Mesendoderm (in vitro differentiated cells): ENCODE data around the gene KLC1.
A peak's percentile ranks its signal among the peaks of the same experiment; 100 is the strongest.

ENCODE experiments used
- DNase-seq: peaks from one replicate; pipeline ENCODE4 v3.0.0; 2013
- H2AK5ac ChIP-seq: 2 replicates; pipeline ENCODE4 v1.6.1; 2013; ENCODE audit warnings: low read length, inconsistent platforms
- H2BK120ac ChIP-seq: 2 replicates; pipeline ENCODE4 v1.6.1; 2013; ENCODE audit warnings: low read depth, mild to moderate bottlenecking, low read length, moderate library complexity, mixed read lengths
- H2BK15ac ChIP-seq: replicated peaks from 2 replicates; pipeline ENCODE4 v1.6.1; 2013; ENCODE audit warnings: low read depth, mild to moderate bottlenecking, moderate library complexity
- H2BK5ac ChIP-seq: 2 replicates; pipeline ENCODE4 v1.6.1; 2013; ENCODE audit warnings: low read length, inconsistent platforms
- H3K18ac ChIP-seq: 2 replicates; pipeline ENCODE4 v1.6.1; 2013; ENCODE audit warnings: mild to moderate bottlenecking, low read length, mixed read lengths
- H3K23ac ChIP-seq: one replicate; pipeline ENCODE4 v1.6.1; 2013; ENCODE audit warnings: low read length
- H3K27ac ChIP-seq: 2 replicates; pipeline ENCODE4 v1.5.1; 2013; ENCODE audit warnings: low read depth, mild to moderate bottlenecking, inconsistent platforms, low read length, moderate library complexity
- H3K27me3 ChIP-seq: 2 replicates; pipeline ENCODE4 v1.6.1; 2013; ENCODE audit warnings: low read length, control low read depth, mild to moderate bottlenecking, inconsistent platforms; ENCODE audit not compliant: insufficient read depth, poor library complexity
- H3K36me3 ChIP-seq: 2 replicates; pipeline ENCODE4 v1.6.1; 2013; ENCODE audit warnings: low read length, inconsistent platforms; ENCODE audit not compliant: control insufficient read depth, insufficient read depth
- H3K4ac ChIP-seq: one replicate; pipeline ENCODE4 v1.6.1; 2013; ENCODE audit warnings: low read depth, mild to moderate bottlenecking, low read length, moderate library complexity
- H3K4me1 ChIP-seq: 2 replicates; pipeline ENCODE4 v1.6.1; 2013; ENCODE audit warnings: low read depth, low read length, inconsistent platforms; ENCODE audit not compliant: control insufficient read depth
- H3K4me2 ChIP-seq: 2 replicates; pipeline ENCODE4 v1.6.1; 2013; ENCODE audit warnings: low read length
- H3K4me3 ChIP-seq: 2 replicates; pipeline ENCODE4 v1.5.1; 2013; ENCODE audit warnings: mild to moderate bottlenecking, low read length
- H3K56ac ChIP-seq: one replicate; pipeline ENCODE4 v1.6.1; 2013; ENCODE audit warnings: low read length
- H3K79me1 ChIP-seq: 2 replicates; pipeline ENCODE4 v1.6.1; 2013; ENCODE audit warnings: low read length, inconsistent platforms
- H3K79me2 ChIP-seq: 2 replicates; pipeline ENCODE4 v1.6.1; 2013; ENCODE audit warnings: mild to moderate bottlenecking, low read length; ENCODE audit not compliant: control insufficient read depth, insufficient read depth
- H3K9ac ChIP-seq: 2 replicates; pipeline ENCODE4 v1.6.1; 2013; ENCODE audit warnings: low read length, inconsistent platforms
- H4K5ac ChIP-seq: one replicate; pipeline ENCODE4 v1.6.1; 2013; ENCODE audit warnings: low read length
- H4K8ac ChIP-seq: one replicate; pipeline ENCODE4 v1.6.1; 2013; ENCODE audit warnings: low read depth, mild to moderate bottlenecking, control low read depth, low read length, moderate library complexity
- WGBS: extraction: QIAGEN DNeasy Blood & Tissue Kit; methylation state at CpG from one replicate; pipeline ENCODE4 v1.1.7; 2013; ENCODE audit warnings: low lambda C conversion rate, missing lambda C conversion rate; ENCODE audit not compliant: insufficient coverage; ENCODE audit errors: extremely low coverage; 5-methylcytosine and 5-hydroxymethylcytosine counted together

The KLC1 gene

GRCh38 chr14:103594265-103594664, 34.7 kb upstream of the KLC1 start:
- no peak overlapping the region for H4K8ac ChIP-seq
- no peak overlapping the region for H2BK120ac ChIP-seq
- DNase-seq: peak; percentile 39
- no peaks in the 10 kb centered on the region for H3K27me3 ChIP-seq
- H3K4me1 ChIP-seq: no peaks in the 10 kb centered on the region
- no peak overlapping the region for H3K56ac ChIP-seq
- H3K23ac ChIP-seq: no peak overlapping the region
- no peak overlapping the region for H2AK5ac ChIP-seq
- H3K4me3 ChIP-seq: no peak overlapping the region
- H3K9ac ChIP-seq: no peak overlapping the region
- no peak overlapping the region for H2BK15ac ChIP-seq
- H3K18ac ChIP-seq: no peak overlapping the region
- H3K79me2 ChIP-seq: no peaks in the 10 kb centered on the region
- no peak overlapping the region for H2BK5ac ChIP-seq
- H3K27ac ChIP-seq: peak overlapping the region; percentile 61
- no peaks in the 10 kb centered on the region for H3K79me1 ChIP-seq
- no peaks in the 10 kb centered on the region for H3K36me3 ChIP-seq
- WGBS: no CpG with 5 or more reads among the region's 11 CpGs
- H3K4me2 ChIP-seq: no peak overlapping the region
- no peak overlapping the region for H4K5ac ChIP-seq
- no peak overlapping the region for H3K4ac ChIP-seq

DNA sequence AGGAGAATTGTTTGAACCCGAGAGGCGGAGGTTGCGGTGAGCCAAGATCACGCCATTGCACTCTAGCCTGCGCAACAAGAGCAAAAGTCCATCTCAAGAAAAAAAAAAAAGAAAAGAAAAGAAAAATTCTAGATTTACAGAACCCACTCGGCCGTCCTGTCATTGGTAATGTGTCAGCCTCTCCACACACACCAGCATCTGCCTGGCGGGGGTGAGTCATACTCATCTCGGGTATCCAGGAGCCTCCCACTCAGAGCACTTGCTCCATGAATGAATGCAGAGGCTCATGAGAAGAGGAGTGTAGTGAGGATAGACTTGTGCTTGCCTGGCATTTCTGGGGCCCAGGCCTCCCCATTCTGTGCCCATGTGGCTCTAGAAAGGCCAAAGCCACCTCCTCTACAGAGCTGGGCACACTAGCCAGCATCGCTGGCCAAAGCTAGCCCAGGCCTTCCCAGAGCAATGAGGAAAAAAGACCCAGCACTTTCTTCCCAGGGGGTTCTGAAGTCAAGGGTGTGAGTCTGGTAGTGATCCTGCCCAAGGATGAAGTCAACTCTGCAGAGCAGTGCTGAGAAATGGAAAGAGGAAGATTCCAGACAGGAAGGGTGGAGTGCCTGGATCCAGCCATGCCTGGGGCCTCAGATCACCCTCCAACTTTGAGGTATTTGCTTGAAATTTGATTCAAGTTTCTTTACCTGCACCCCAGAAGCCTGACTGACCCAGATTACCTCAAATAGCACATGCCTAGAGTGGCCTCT, 31.2 kb upstream of the KLC1 start:
- no peak overlapping the region for H4K5ac ChIP-seq
- DNase-seq: peak; percentile 42
- H2BK5ac ChIP-seq: no peak overlapping the region
- no peaks in the 10 kb centered on the region for H3K4me1 ChIP-seq
- H3K79me1 ChIP-seq: no peaks in the 10 kb centered on the region
- H3K23ac ChIP-seq: no peak overlapping the region
- no peak overlapping the region for H2BK15ac ChIP-seq
- H3K79me2 ChIP-seq: no peaks in the 10 kb centered on the region
- H3K9ac ChIP-seq: no peak overlapping the region
- no peak overlapping the region for H3K18ac ChIP-seq
- WGBS: no CpG with 5 or more reads among the region's 10 CpGs
- no peak overlapping the region for H3K4me2 ChIP-seq
- no peak overlapping the region for H3K27ac ChIP-seq
- no peaks in the 10 kb centered on the region for H3K27me3 ChIP-seq
- no peaks in the 10 kb centered on the region for H3K36me3 ChIP-seq
- H2AK5ac ChIP-seq: no peak overlapping the region
- no peak overlapping the region for H3K4ac ChIP-seq
- H3K56ac ChIP-seq: no peak overlapping the region
- no peak overlapping the region for H4K8ac ChIP-seq
- H2BK120ac ChIP-seq: no peak overlapping the region
- H3K4me3 ChIP-seq: no peak overlapping the region

DNA sequence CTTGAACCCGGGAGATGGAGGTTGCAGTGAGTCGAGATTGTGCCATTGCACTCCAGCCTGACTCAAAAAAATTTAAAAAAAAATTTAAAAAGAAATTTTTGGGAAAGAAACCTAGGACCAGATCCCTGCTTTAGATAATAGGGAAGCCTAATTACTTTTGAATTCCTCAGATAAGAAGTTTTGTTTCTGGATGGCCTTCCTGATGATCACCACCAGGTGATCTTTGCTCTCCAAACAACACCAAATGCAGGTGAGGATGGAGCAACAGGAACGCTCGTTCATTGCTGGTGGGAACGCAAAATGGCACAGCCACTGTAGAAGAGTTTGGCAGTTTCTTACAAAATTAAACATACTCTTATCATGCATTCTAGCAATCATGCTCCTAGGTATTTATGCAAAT, 28.5 kb upstream of the KLC1 start:
- no peaks in the 10 kb centered on the region for H3K27me3 ChIP-seq
- no peak overlapping the region for H3K23ac ChIP-seq
- H3K4ac ChIP-seq: no peak overlapping the region
- no peak overlapping the region for H4K5ac ChIP-seq
- no peaks in the 10 kb centered on the region for H3K36me3 ChIP-seq
- no peaks in the 10 kb centered on the region for H3K79me1 ChIP-seq
- no peak overlapping the region for H2BK5ac ChIP-seq
- H3K56ac ChIP-seq: no peak overlapping the region
- no peaks in the 10 kb centered on the region for H3K4me1 ChIP-seq
- no peak overlapping the region for H3K27ac ChIP-seq
- no peak overlapping the region for H2BK120ac ChIP-seq
- no peaks in the 10 kb centered on the region for H3K79me2 ChIP-seq
- no peak overlapping the region for H4K8ac ChIP-seq
- H2AK5ac ChIP-seq: no peak overlapping the region
- H3K4me2 ChIP-seq: no peak overlapping the region
- DNase-seq: peak; percentile 48
- no peak overlapping the region for H2BK15ac ChIP-seq
- H3K9ac ChIP-seq: no peak overlapping the region
- WGBS: no CpG with 5 or more reads among the region's 5 CpGs
- no peak overlapping the region for H3K18ac ChIP-seq
- H3K4me3 ChIP-seq: no peak overlapping the region

DNA sequence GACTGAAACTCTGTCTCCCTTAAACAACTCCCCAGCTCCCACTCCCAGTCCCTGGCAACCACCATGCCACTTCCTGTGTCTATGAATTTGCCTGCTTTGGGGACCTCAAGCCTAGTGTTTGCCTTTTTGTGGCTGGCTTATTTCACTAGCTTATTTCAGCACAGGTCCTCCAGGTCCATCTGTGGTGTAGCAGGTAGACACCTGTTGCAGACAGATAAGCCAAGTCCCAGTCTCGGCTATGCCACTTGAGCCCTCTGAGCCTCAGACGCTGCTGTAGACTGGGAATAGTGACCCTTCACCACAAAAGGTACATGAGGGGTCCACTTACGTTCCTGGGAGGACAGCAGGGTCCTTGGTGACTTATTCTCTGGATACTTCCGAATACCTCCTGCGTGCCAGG, 24.4 kb upstream of the KLC1 start:
- H2BK5ac ChIP-seq: no peak overlapping the region
- H4K8ac ChIP-seq: no peak overlapping the region
- no peak overlapping the region for H2AK5ac ChIP-seq
- no peaks in the 10 kb centered on the region for H3K79me2 ChIP-seq
- no peak overlapping the region for H3K4me3 ChIP-seq
- H3K36me3 ChIP-seq: no peaks in the 10 kb centered on the region
- no peak overlapping the region for H2BK120ac ChIP-seq
- DNase-seq: no peak
- no peak overlapping the region for H3K23ac ChIP-seq
- H4K5ac ChIP-seq: no peak overlapping the region
- no peak overlapping the region for H3K18ac ChIP-seq
- no peaks in the 10 kb centered on the region for H3K4me1 ChIP-seq
- WGBS: no CpG with 5 or more reads among the region's 5 CpGs
- no peak overlapping the region for H3K4ac ChIP-seq
- H3K4me2 ChIP-seq: no peak overlapping the region
- no peaks in the 10 kb centered on the region for H3K27me3 ChIP-seq
- no peak overlapping the region for H3K9ac ChIP-seq
- H3K27ac ChIP-seq: no peak overlapping the region
- no peak overlapping the region for H3K56ac ChIP-seq
- H3K79me1 ChIP-seq: no peaks in the 10 kb centered on the region
- H2BK15ac ChIP-seq: no peak overlapping the region

- peak; percentile 55 for DNase-seq
- Histone ChIP-seq H4K8ac (no peak overlapping the region), H3K9ac (no peak overlapping the region), H4K5ac (no peak overlapping the region), H2BK15ac (no peak overlapping the region), H3K4me2 (no peak overlapping the region), H3K23ac (no peak overlapping the region), H3K36me3 (no peaks in the 10 kb centered on the region), H3K27me3 (no peaks in the 10 kb centered on the region), H3K18ac (no peak overlapping the region), H3K27ac (no peak overlapping the region), H3K79me2 (no peaks in the 10 kb centered on the region), H3K4me3 (no peak overlapping the region), H2BK120ac (no peak overlapping the region), H3K4me1 (no peaks in the 10 kb centered on the region), H3K4ac (no peak overlapping the region), H2AK5ac (no peak overlapping the region), H2BK5ac (no peak overlapping the region), H3K56ac (no peak overlapping the region), H3K79me1 (no peaks in the 10 kb centered on the region)
- no CpG with 5 or more reads among the region's 25 CpGs for whole genome bisulfite sequencing
These were observed 21.9 kb upstream of the KLC1 start for GRCh38 chr14:103606963-103607668.
